KG1 (cell line): ENCODE measurements around the gene KLHL14.
"Not testable (repeated sequence)": the region's sequence is repeated elsewhere in the genome, so short reads cannot be mapped to it uniquely, and the experiment has no call there.

ENCODE experiments used
- DNase-seq: peaks from one replicate; lab custom pipeline; 2025; lab: John Stamatoyannopoulos, UW

KLHL14 gene, protein sequence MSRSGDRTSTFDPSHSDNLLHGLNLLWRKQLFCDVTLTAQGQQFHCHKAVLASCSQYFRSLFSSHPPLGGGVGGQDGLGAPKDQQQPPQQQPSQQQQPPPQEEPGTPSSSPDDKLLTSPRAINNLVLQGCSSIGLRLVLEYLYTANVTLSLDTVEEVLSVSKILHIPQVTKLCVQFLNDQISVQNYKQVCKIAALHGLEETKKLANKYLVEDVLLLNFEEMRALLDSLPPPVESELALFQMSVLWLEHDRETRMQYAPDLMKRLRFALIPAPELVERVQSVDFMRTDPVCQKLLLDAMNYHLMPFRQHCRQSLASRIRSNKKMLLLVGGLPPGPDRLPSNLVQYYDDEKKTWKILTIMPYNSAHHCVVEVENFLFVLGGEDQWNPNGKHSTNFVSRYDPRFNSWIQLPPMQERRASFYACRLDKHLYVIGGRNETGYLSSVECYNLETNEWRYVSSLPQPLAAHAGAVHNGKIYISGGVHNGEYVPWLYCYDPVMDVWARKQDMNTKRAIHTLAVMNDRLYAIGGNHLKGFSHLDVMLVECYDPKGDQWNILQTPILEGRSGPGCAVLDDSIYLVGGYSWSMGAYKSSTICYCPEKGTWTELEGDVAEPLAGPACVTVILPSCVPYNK

DNA sequence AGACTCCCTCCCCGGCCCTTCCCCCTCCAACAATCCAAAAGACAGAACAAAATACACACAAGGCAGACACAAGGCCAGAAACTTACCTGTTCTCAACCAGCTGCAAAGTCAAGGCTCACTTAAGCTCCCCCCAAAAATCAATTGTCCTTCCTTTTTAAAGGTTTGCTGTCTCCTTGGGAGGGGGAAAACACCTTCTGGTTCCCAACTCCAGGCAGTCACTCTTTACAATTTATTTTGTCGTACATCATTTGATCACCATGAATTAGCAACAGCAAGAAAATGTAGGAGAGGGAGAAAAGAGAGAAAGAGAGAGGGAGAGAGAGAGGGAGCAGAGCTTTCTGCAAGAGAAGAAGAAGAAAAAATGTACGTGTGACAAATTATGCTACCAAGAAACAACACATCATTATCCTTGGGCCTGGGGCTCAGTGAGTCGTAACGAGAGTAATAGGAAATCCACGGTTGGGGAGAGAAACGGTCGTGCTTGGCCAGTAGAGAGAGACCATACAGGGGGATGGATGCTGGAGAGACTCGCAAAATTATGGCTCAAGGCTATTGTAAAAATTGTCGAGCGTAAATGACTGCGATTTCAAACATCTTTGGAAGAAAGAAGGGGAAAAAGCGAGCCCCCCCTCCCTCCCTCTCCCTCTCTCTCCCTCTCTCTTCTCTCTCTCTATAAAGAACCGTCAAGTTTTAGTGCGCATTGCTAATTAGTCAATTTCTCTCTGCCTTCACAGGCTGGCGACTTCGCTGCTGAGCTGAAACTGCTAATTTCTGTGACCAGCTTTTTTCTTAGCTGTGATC is at the start of gene KLHL14:
Gene KLHL14 (minus strand): TSS at position 443 of the 801 bp plus-strand sequence. CDS start 2,432 bp downstream, outside the sequence.
- no peak for DNase-seq

DNA sequence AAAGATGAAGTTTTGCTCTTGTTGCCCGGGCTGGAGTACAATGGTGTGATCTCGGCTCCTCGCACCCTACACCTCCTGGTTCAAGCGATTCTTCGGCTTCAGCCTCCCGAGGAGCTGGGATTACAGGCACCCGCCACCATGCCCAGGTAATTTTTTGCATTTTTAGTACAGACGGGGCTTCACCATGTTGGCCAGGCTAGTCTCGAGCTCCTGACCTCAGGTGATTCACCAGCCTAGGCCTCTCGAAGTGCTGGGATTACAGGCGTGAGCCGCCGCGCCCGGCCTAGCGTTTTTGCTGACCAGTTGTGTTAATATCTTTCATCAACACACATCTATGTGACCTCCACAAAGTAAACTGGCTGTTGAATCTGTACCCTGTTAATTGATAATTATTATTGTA is 49.4 kb upstream of the KLHL14 start:
- no peak for DNase-seq

DNA sequence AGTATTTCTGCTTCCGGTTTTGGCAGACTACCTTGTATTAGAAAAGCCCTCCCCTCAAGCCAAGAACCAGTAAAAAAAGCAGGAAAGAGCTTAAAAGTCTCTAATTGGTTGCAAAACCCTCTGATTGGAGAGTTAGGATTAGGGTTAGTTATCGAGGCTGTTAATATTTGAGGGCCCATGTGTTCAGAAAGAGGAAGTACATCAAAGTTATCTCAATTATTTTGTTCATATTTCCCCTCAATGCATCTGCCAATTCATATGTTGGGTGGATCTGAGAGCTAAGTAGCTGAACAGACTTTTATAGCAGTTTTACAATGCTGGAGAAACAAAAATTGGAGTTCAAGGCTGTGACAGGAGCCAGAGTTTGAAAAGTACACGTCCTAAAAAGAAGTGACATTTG is 43.1 kb upstream of the KLHL14 start:
- DNase-seq, result no peak

DNA sequence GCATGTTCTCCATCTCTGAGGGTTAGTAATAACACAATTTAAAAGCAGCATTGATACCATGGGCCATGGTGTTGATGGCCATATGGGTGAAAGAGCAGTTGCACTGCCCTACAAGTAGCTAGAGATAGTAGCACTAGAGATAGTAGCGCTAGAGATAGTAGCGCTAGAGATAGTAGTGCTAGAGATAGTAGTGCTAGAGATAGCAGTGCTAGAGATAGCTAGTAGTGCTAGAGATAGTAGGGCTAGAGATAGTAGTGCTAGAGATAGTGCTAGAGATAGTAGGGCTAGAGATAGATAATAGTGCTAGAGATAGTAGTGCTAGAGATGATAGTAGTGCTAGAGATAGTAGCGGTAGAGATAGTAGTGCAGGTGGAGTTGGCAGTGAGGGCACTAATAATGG is 39.5 kb upstream of the KLHL14 start:
- DNase-seq, result no peak

DNA sequence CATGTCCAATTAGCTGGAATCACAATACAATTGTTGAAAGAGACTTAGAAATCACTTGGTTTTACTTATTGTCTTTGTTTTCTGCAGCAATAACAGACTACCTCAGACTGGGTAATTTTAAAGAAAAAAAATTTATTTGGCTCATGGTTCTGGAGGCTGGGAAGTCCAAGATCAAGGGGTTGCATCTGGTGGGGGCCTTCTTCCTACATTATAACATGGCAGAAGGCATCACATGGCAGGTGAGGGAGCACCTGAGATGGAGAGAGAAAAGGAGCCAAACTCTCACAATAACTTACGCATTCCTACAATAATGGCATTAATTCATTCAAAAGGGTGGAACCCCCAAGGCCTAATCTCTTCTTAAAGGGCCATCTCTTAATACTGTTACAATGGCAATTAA is 37.5 kb upstream of the KLHL14 start:
- no peak for DNase-seq

- no peak for DNase-seq
These were observed 32.5 kb upstream of the KLHL14 start for GRCh38 chr18:32805354-32805753.

DNA sequence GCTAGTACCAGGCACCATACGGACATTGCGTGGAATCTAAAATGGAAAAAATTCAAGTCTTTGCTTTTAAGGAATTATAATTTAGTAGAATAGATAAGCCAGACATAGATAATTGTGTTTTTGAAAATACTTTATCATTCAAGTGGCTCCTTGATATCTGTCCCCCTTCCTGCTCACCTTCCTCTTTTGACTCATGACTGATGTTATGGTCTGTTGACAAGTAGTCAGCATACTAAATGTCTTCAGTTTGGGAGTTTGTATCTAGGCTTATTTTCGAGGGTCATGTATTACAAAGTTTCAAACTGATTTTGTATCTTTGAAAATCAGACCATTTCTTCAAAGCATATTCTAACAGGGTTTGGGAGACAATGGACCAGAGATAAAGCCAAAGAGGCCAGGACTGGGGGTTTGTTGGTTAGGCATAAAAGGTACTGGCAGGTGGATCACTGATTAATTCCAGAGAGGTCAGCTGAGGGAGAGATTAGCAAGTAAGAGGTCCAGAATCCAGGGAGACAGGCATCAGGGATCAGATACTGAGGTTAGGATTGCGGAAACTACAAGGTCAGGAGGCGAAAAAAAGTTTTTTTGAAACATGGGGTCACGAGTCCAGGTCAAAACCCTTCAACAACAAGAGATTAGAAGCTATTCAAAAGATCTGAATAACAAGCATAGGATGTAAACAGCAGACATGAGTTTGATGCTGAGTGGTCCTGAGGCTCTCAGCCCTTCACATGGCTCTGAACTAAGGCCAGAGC is 31.5 kb upstream of the KLHL14 start:
- no peak for DNase-seq

DNA sequence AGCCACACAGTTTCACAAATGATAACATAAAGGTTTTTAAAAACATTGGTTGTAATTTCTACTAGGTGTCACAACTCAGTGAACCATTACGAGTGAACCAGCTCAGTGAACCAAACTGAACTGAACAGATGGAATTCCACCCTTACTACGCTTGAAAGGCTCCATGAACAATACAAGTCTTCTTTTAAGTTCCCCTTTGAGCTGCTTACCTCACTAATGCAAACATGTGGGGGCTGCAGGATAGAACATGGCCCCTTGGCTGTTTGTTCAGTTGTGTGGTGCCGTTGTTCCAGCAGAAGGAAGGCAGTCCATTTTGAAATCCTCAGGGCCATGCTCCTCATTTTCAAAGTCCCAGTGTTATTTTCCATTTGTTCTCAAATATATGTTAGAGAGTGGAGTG is 30.7 kb upstream of the KLHL14 start:
- DNase-seq, result no peak

- no peak for DNase-seq
These were observed 30.0 kb upstream of the KLHL14 start for GRCh38 chr18:32802591-32803451.

DNA sequence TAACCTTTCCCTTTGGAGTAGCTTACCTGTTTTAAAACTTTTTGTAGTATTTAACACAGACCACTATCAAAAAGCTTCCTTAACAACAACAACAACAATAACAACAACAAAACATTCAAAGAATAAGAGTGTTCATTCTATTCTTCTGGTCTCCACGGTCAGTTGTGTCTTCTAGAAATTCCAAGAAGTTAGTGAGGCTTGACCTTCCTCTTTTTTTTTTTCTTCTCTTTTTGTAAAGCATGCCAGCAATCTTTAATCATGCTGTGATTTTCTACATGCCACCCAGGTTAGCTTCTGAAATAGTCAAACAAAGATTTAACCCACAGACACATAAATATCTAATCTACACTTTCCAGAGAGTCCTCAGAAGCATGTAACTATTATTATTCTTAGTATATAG is 28.4 kb upstream of the KLHL14 start:
- DNase-seq, result no peak

DNA sequence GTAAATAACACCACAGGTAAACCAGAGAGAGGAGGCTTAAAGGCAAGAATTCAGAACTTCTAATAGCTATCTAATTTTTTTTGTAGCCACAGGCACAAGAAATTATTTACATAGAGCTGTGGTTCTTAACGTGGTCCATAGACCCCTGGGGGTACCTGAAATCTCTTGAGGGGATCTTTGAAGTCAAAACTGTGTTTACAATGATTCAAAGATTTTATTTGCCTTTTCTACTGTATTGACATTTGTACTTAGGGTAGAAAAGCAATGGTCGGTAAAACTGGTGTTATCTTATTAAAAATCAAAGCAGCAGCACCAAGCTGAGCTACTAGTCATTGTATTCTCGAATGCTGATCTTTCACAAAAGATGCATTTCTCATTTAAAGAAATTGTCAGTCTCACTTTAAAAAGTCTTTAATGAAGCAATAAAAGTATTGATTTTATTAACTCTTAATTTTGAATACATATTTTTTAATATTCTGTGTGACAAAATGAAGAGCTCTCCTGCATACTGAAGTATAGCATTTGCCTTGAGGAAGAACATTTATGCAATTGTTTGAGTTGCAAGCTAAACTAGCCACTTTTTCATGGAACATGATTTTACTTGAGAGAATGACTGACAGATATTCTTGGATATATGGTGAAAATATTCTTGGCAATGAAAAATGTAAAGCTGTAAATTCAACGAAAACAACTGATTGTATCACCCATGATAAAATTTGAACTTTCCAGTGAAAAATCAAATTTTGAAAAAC is 25.6 kb upstream of the KLHL14 start:
- DNase-seq, result no peak

- DNase-seq, result not testable (repeated sequence)
These were observed 21.8 kb upstream of the KLHL14 start for GRCh38 chr18:32794667-32795066.

- DNase-seq, result no peak
These were observed 6.2 kb upstream of the KLHL14 start for GRCh38 chr18:32779010-32779409.

DNA sequence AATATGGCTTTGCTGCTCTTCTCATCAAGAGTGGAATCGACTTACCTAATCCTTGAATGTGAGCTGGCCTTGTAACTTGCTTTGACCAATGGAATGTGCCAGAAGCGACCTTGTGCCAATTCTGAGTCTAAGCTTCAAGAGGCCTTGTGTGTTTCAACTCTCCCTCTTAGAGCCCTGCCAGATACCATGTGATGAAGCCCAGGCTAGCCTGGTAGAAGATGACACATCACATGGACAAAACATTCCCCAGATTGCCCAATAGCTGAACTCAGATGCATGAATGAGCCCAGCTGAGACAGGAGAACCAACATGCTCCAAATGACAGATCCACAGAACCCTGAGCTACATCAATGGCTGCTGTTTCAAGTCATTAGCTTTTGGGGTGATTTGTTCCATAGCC is 4.2 kb upstream of the KLHL14 start:
- DNase-seq, result no peak

- no peak for DNase-seq
These were observed 3.7 kb upstream of the KLHL14 start for GRCh38 chr18:32776561-32776960.

GRCh38 chr18:32775628-32776027 is 2.8 kb upstream of the KLHL14 start:
- DNase-seq, result no peak

- DNase-seq, result no peak
These were observed 524 bp upstream of the KLHL14 start for GRCh38 chr18:32773382-32773712.

GRCh38 chr18:32771871-32772580 is 797 bp downstream of the KLHL14 start:
- DNase-seq, result no peak

DNA sequence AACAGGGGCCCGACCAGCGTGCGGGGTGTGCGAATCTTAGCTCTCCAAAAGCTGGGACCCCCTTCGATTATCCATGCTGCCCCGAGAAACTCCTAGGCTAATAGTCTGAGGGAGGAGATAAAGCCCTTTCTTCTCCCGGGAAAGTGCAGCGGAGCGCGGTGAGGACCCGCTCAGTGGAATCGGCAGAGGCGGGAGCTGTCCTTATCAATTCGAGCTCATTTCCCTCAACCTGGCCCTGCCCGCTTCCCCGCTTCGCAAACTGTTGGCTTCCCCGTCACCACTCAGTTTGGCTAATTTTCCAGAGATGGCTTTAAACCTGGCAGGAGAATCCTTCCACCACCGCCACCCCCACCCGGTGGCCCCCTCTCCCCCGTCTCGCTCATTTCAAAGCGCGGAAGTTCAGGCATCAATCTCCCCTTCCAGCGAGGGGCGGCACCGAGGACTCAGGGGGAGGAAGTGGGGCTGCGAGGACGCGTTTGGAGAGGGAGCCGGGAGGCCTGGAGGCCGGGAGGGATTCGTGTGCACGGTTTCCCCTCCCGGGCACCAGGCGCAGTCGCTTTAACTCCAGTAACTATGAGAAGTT is 1.6 kb downstream of the KLHL14 start:
- no peak for DNase-seq
